SJSA1 (cell line): ENCODE results near the gene HABP2. TPM values are rescaled to one million over a fixed set of nuclear protein-coding genes. Genes with fewer than 3 reads are reported as not detected.

Experiments
- DNase-seq, 2 experiments: peaks; one replicate each; pipeline ENCODE4 v3.0.0-alpha.2; 2015 to 2020; ENCODE audit warnings: low spot score in 2 of 2, low read depth in 1 of 2
- H3K27ac ChIP-seq: fragments of 250-450 bp; sonication (Bioruptor Pico); 2 replicates; pipeline ENCODE4 v1.5.1; 2020; ENCODE audit warnings: mild to moderate bottlenecking, moderate library complexity
- H3K27me3 ChIP-seq: fragments of 250-450 bp; sonication (Bioruptor Pico); replicated peaks from 2 replicates; pipeline ENCODE4 v1.5.1; 2020; ENCODE audit warnings: mild to moderate bottlenecking, moderate library complexity
- H3K36me3 ChIP-seq: fragments of 250-450 bp; sonication (Bioruptor Pico); 2 replicates; pipeline ENCODE4 v1.5.1; 2020; ENCODE audit warnings: mild to moderate bottlenecking
- H3K4me1 ChIP-seq: fragments of 250-450 bp; sonication (Bioruptor Pico); replicated peaks from 2 replicates; pipeline ENCODE4 v1.6.1; 2021; ENCODE audit warnings: mild to moderate bottlenecking
- H3K4me3 ChIP-seq: fragments of 250-450 bp; sonication (Bioruptor Pico); 2 replicates; pipeline ENCODE4 v1.5.1; 2020; ENCODE audit warnings: mild to moderate bottlenecking
- H3K9me3 ChIP-seq: fragments of 250-450 bp; sonication (Bioruptor Pico); replicated peaks from 2 replicates; pipeline ENCODE4 v1.5.1; 2020; ENCODE audit warnings: mild to moderate bottlenecking
- total RNA-seq: library from RNA; depleted of rRNA; stranded (reverse); fragments of >200 nt; shearing (Covaris generic); gene quantifications from 2 replicates; pipeline ENCODE4 v1.2.3, GENCODE V29; 2014

HABP2 gene
- total RNA-seq, 1 experiment from 2014 or later = not detected

- DNase-seq = peak; percentile 52 to 64
- Histone ChIP-seq H3K9me3 (no peaks in the 10 kb centered on the region), H3K27ac (no peak overlapping the region), H3K27me3 (no peaks in the 10 kb centered on the region), H3K36me3 (no peaks in the 10 kb centered on the region), H3K4me1 (no peaks in the 10 kb centered on the region), H3K4me3 (no peak overlapping the region)
Observed at GRCh38 chr10:113520690-113521474, 32.0 kb upstream of the HABP2 start.

DNA sequence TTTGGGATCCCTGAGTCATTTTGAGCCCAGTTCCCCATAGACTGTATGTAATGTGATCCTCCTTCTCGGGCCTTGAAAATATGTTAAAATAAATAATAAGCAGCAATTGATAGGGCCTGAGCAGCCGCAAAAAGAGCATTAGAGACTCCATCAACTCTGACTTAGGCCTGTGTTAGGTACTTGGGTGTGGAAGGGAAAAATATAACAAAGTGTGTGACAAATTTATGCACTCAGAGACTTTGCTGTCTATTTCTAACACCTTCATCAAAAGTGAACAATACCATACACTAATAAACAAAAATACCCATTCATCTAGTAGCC is 31.4 kb upstream of the HABP2 start:
- Histone ChIP-seq H3K27me3 (no peaks in the 10 kb centered on the region), H3K36me3 (no peaks in the 10 kb centered on the region), H3K9me3 (no peaks in the 10 kb centered on the region), H3K4me3 (no peak overlapping the region), H3K4me1 (no peaks in the 10 kb centered on the region), H3K27ac (no peak overlapping the region)
- no peak for DNase-seq

GRCh38 chr10:113522460-113522859 is 30.4 kb upstream of the HABP2 start:
- H3K27me3 ChIP-seq = no peaks in the 10 kb centered on the region
- no peak overlapping the region for H3K4me3 ChIP-seq
- peak in 1 of 2 experiments; percentile 4 for DNase-seq
- no peaks in the 10 kb centered on the region for H3K4me1 ChIP-seq
- H3K36me3 ChIP-seq = no peaks in the 10 kb centered on the region
- H3K27ac ChIP-seq = no peak overlapping the region
- no peaks in the 10 kb centered on the region for H3K9me3 ChIP-seq

GRCh38 chr10:113523071-113523470 is 29.8 kb upstream of the HABP2 start:
- Histone ChIP-seq H3K27ac (no peak overlapping the region), H3K27me3 (no peaks in the 10 kb centered on the region), H3K36me3 (no peaks in the 10 kb centered on the region), H3K9me3 (no peaks in the 10 kb centered on the region), H3K4me1 (no peaks in the 10 kb centered on the region), H3K4me3 (no peak overlapping the region)
- DNase-seq = peak in 1 of 2 experiments; percentile 9

DNA sequence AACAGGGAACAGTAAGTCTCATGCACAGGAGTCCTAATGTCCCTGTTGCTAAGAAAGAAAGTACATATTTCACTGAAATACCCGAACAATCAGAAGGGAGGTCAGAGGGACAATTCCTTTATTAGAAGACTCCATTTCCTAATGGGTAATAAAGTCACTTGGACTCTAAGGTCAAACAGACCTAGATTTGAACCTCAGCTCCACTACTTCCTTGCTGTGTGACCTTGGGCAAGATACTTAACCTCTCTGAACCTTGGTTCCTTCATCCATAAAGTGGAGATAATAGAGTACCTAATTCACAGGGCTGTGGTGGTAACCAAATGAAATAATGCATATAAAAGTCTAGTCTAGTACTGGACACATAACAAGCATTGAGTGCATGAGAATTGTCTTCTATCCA is 29.2 kb upstream of the HABP2 start:
- DNase-seq = no peak
- H3K27me3 ChIP-seq = no peaks in the 10 kb centered on the region
- no peaks in the 10 kb centered on the region for H3K9me3 ChIP-seq

DNA sequence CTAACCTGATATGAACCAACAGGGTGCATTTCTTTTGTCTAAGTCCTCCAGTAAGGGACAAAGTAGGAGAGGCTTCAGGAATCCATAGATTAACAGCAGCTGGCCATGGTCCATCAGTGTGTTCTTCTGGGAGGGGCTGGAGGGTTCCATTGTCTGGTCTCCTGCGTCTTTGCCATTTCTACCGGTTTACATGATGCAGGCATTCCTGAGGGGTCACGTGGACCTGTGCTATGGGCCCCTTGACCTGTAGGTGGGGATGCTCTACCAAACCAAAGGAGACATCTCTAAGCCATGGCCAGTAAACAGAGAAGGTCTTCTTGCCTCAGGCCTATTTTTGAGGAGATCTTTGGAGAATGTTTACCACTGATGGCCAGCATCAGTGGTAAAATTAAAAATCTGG is 28.7 kb upstream of the HABP2 start:
- Histone ChIP-seq H3K27me3 (no peaks in the 10 kb centered on the region), H3K27ac (no peak overlapping the region), H3K4me3 (no peak overlapping the region), H3K36me3 (no peaks in the 10 kb centered on the region), H3K9me3 (no peaks in the 10 kb centered on the region), H3K4me1 (no peaks in the 10 kb centered on the region)
- DNase-seq = peak in 1 of 2 experiments; percentile 29

More for the DNA sequence above, 29.2 kb upstream of the HABP2 start:
- Histone ChIP-seq H3K4me3 (no peak overlapping the region), H3K27ac (no peak overlapping the region), H3K4me1 (no peaks in the 10 kb centered on the region), H3K36me3 (no peaks in the 10 kb centered on the region)

DNA sequence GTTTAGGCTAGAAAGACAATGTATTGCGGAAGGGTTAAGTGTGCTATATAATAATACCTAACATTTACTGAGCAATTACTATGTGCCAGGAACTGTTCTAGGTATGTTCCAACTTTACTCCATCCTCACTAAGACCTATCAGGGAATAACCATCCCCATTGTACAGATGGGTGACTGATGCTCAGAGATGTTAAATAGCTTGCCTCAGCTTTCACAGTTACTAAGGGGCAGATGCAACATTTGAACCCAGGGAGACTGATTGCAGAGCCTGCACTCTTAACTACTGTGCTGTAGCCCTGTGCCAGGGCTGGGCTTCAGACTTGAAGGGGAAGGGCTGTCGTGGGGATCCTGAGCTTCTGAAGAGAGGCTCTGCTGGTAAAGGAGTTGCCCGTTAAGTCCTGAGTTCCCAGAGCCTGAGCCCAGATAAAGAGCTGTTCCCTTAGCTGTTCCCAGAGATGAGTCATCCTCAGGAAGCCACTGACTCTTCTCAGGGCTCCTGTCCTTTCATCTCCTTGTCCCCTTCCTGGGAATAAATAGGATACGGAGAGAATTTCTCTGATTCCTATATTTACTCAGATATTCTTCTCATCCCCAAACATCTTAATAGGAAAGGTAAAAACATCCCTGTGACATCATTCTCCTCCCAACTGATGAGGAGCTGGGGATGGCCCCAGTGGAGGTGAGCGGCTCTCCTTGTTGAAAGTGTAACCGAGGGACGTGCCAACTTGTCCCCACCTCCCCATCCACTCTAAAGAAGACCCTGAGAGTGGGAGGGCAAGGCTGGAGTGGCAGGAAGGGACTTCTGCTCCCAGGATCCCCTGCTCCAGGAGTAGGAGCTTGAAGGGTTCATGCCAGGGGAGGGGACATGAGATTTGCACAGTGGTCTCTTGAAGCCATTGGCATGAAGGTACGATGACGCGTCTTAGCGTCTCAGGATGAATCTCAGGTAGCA is 28.0 kb upstream of the HABP2 start:
- no peaks in the 10 kb centered on the region for H3K36me3 ChIP-seq
- no peak overlapping the region for H3K27ac ChIP-seq
- peak; percentile 11 to 26 for DNase-seq
- H3K4me1 ChIP-seq = no peaks in the 10 kb centered on the region
- no peak overlapping the region for H3K4me3 ChIP-seq
- no peaks in the 10 kb centered on the region for H3K9me3 ChIP-seq
- no peaks in the 10 kb centered on the region for H3K27me3 ChIP-seq

DNA sequence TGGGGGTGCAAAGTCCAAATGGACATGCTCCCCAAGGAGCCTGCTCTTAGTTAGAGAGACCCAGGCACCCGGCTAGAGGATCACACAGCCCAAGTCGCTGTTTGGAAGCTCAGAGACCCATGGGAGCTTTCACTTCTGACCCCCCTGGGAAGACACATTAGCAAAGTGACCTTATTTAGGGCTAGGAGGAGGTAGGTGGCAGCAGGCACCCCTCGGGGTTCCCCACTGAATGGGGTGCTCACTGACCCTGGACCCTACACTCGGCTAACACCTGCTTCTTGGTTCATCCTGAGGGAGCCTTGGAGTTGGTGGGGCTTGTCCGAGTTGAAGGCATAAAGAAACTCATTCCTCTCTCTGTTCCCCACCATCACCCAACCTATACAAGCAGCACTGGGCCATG is 27.1 kb upstream of the HABP2 start:
- Histone ChIP-seq H3K27ac (no peak overlapping the region), H3K36me3 (no peaks in the 10 kb centered on the region), H3K4me1 (no peaks in the 10 kb centered on the region), H3K9me3 (no peaks in the 10 kb centered on the region), H3K27me3 (no peaks in the 10 kb centered on the region), H3K4me3 (no peak overlapping the region)
- no peak for DNase-seq

DNA sequence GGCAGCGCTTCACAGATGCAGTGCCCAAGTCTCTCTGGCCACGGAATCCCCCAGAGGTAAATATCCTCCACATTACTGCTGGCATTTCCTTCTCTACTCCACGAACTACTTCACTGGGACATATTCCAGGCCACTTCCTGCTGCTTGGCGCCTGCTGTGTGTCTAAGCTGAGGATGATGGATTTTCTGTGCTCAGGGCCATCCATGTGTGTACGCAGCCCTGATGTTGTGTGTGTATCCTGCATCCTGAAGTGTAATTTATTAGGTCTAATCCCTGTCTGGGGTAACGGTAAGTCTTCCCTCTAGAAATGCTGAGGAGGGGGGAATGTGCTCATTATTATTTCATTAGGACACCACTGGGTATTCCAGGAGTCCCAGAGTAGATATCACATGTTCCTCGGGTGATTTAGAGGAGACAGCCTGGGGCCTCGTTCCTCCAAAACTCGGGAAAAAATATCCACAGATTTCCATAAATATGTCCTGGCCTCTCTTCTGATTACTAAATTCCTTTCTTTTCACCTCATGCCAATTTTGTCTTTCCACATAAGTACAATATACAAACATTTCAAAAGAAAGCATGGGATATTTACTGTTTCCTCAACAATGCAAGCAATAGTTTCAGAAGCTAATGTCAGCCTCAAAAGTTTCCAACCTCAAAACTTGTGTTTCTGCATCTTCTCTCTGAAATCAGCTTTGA is 25.5 kb upstream of the HABP2 start:
- no peaks in the 10 kb centered on the region for H3K36me3 ChIP-seq
- H3K4me1 ChIP-seq = no peaks in the 10 kb centered on the region
- H3K9me3 ChIP-seq = no peaks in the 10 kb centered on the region
- no peaks in the 10 kb centered on the region for H3K27me3 ChIP-seq
- no peak overlapping the region for H3K4me3 ChIP-seq
- no peak overlapping the region for H3K27ac ChIP-seq
- DNase-seq = no peak

DNA sequence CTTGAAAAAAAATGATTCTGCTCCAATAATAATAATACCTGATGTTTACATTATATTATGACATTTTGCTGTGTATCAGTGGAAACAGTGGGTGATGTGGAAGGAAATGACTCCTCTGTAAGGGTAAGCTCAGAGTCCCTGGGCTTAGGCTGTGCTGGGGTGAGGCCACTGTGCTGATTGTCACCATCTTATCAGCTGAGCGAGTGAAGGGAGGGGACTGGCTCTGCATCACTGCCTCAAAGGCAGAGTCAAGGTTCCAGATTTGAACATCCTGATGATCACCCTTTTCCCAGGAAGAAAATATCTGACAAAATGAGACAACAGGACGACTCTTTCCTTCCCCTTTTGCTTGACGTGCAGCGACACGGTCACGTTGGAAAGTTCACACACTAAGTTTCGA is 24.0 kb upstream of the HABP2 start:
- Histone ChIP-seq H3K27me3 (no peaks in the 10 kb centered on the region), H3K9me3 (no peaks in the 10 kb centered on the region), H3K27ac (no peak overlapping the region), H3K36me3 (no peaks in the 10 kb centered on the region), H3K4me3 (no peak overlapping the region), H3K4me1 (no peaks in the 10 kb centered on the region)
- DNase-seq = no peak

- Histone ChIP-seq H3K27me3 (no peaks in the 10 kb centered on the region), H3K4me3 (no peak overlapping the region), H3K27ac (no peak overlapping the region), H3K36me3 (no peaks in the 10 kb centered on the region), H3K4me1 (no peaks in the 10 kb centered on the region), H3K9me3 (no peaks in the 10 kb centered on the region)
- no peak for DNase-seq
Observed at GRCh38 chr10:113529575-113529974, 23.3 kb upstream of the HABP2 start.

GRCh38 chr10:113530476-113530875 is 22.4 kb upstream of the HABP2 start:
- Histone ChIP-seq H3K9me3 (no peaks in the 10 kb centered on the region), H3K4me1 (no peaks in the 10 kb centered on the region), H3K27ac (no peak overlapping the region), H3K4me3 (no peak overlapping the region), H3K27me3 (no peaks in the 10 kb centered on the region), H3K36me3 (no peaks in the 10 kb centered on the region)
- no peak for DNase-seq

- H3K4me3 ChIP-seq = no peak overlapping the region
Observed at GRCh38 chr10:113532724-113533123, 20.1 kb upstream of the HABP2 start.

DNA sequence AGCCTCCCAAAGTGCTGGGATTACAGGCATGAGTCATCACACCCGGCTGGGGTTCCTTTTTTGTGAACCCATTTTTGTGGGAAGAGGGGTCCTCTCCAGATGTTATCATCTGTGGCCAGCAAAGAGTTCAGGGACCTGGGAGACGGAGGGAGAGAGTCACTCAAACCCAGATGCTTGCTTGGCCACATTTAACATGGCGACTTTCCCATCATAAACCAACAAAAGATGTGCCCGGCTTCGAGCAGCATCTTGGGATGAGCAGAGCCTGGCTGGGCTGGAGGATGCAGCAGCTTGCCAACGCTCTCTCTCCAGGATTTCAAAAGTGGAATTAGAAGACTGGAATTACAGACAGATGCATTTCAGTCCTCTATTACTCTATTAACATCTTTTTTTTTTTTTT is 19.1 kb upstream of the HABP2 start:
- H3K36me3 ChIP-seq = no peaks in the 10 kb centered on the region
- H3K4me3 ChIP-seq = no peak overlapping the region
- H3K27me3 ChIP-seq = no peaks in the 10 kb centered on the region
- no peaks in the 10 kb centered on the region for H3K4me1 ChIP-seq
- H3K27ac ChIP-seq = no peak overlapping the region
- H3K9me3 ChIP-seq = no peaks in the 10 kb centered on the region
- no peak for DNase-seq

More at GRCh38 chr10:113532724-113533123, 20.1 kb upstream of the HABP2 start:
- Histone ChIP-seq H3K27ac (no peak overlapping the region), H3K4me1 (no peaks in the 10 kb centered on the region), H3K36me3 (no peaks in the 10 kb centered on the region), H3K9me3 (no peaks in the 10 kb centered on the region), H3K27me3 (no peaks in the 10 kb centered on the region)
- no peak for DNase-seq
